GM12878 (cell line): Measurements from ENCODE around the gene HHIP. TPM values are rescaled to one million over a fixed set of nuclear protein-coding genes. Genes with fewer than 3 reads are reported as not detected.

ENCODE experiments used
- ATAC-seq: fragments of 200-7000 bp; cut with Tn5 transposase; 3 replicates; pipeline ENCODE4 v1.9.1; 2020; ENCODE audit warnings: mild to moderate bottlenecking, moderate library complexity
- BruUV-seq: library from RNA; stranded (reverse); fragments of 400-500 nt; replicated peaks from 2 replicates; lab custom pipeline; 2021; lab: Mats Ljungman, UMichigan
- CTCF ChIA-PET: fragments of 300-600 bp; sonication (Branson Sonifier 250); formaldehyde crosslinking; extraction: SDS; loops from one replicate; lab custom pipeline; 2021; ENCODE audit warnings: inconsistent platforms; lab: Yijun Ruan, JAX
- POLR2A ChIA-PET: fragments of 350-600 bp; formaldehyde crosslinking; extraction: SDS; loops from one replicate; lab custom pipeline; 2021; ENCODE audit warnings: inconsistent platforms; lab: Charles Lee
- RAD21 ChIA-PET: fragments of 300-600 bp; sonication (Branson Sonifier 250); formaldehyde crosslinking; loops from one replicate; lab custom pipeline; 2023; ENCODE audit warnings: antibody characterized with exemption; ENCODE audit not compliant: unreplicated experiment; lab: Charles Lee
- SMC1A ChIA-PET: fragments of 300-600 bp; sonication (Branson Sonifier 250); formaldehyde crosslinking; loops from one replicate; lab custom pipeline; 2023; ENCODE audit not compliant: unreplicated experiment, uncharacterized antibody; lab: Charles Lee
- DNase-seq: peaks from one replicate; pipeline ENCODE4 v3.0.0-alpha.2; 2011; ENCODE audit warnings: low read depth, low spot score
- FAIRE-seq: peaks from 3 replicates; lab custom pipeline; 2011; peaks lifted over from hg19 to GRCh38; lab: Jason Lieb, UNC
- H2AFZ ChIP-seq: 2 replicates; pipeline ENCODE4 v1.6.0; 2011; ENCODE audit warnings: low read depth, low read length, control low read depth; ENCODE audit not compliant: control insufficient read depth
- H3K27ac ChIP-seq: 2 replicates; pipeline ENCODE4 v1.5.1; 2011; ENCODE audit warnings: control low read depth; ENCODE audit not compliant: control insufficient read depth, insufficient read depth
- H3K27me3 ChIP-seq, 2 experiments: replicated peaks in 1 of 2; 2 replicates each; pipeline versions ENCODE4 v1.6.0 to v1.6.1; 2011; ENCODE audit warnings: low read length in 1 of 2; ENCODE audit not compliant: control insufficient read depth in 2 of 2, insufficient read depth in 2 of 2
- H3K36me3 ChIP-seq, 2 experiments: 2 replicates each; pipeline ENCODE4 v1.5.1; 2011; ENCODE audit warnings: low read length in 1 of 2; ENCODE audit not compliant: control insufficient read depth in 2 of 2, insufficient read depth in 2 of 2
- H3K4me1 ChIP-seq: 2 replicates; pipeline ENCODE4 v1.6.1; 2011; ENCODE audit warnings: mild to moderate bottlenecking, low read length, moderate library complexity, mixed read lengths; ENCODE audit not compliant: control insufficient read depth, insufficient read depth
- H3K4me2 ChIP-seq: 2 replicates; pipeline ENCODE4 v1.6.0; 2011; ENCODE audit warnings: control low read depth; ENCODE audit not compliant: control insufficient read depth, insufficient read depth
- H3K4me3 ChIP-seq: fragments of 200-600 bp; sonication (generic); 2 replicates; pipeline ENCODE4 v1.5.1; 2016
- H3K79me2 ChIP-seq: 2 replicates; pipeline ENCODE4 v1.6.0; 2011; ENCODE audit warnings: low read length; ENCODE audit not compliant: control insufficient read depth, insufficient read depth
- H3K9ac ChIP-seq: 2 replicates; pipeline ENCODE4 v1.8.0; 2011; ENCODE audit warnings: low read length, control low read depth, mixed read lengths; ENCODE audit not compliant: control insufficient read depth, insufficient read depth
- H3K9me3 ChIP-seq: replicated peaks from 3 replicates; pipeline ENCODE4 v1.5.1; 2011; ENCODE audit warnings: mild to moderate bottlenecking, low read length; ENCODE audit not compliant: control insufficient read depth, insufficient read depth
- H4K20me1 ChIP-seq: 2 replicates; pipeline ENCODE4 v1.6.0; 2011; ENCODE audit not compliant: control insufficient read depth, insufficient read depth
- BRCA1 ChIP-seq: IDR thresholded peaks from 2 replicates; pipeline ENCODE4 v1.6.1; 2011; ENCODE audit warnings: low read depth, low read length, improper control_type of control experiment
- CHD1 ChIP-seq: IDR thresholded peaks from 2 replicates; pipeline ENCODE4 v1.6.1; 2012; ENCODE audit warnings: low read depth, low read length, improper control_type of control experiment
- CREM ChIP-seq: IDR thresholded peaks from 2 replicates; pipeline ENCODE4 v1.6.1; 2014; ENCODE audit warnings: antibody characterized with exemption, low read depth
- HDAC2 ChIP-seq: fragments of 200-600 bp; sonication (generic); IDR thresholded peaks from 2 replicates; pipeline ENCODE4 v1.6.1; 2017
- JUND ChIP-seq: IDR thresholded peaks from 2 replicates; pipeline ENCODE4 v1.6.1; 2012; ENCODE audit warnings: low read depth, mild to moderate bottlenecking, low read length, improper control_type of control experiment, moderate library complexity
- KDM1A ChIP-seq: fragments of 200-600 bp; sonication (generic); IDR thresholded peaks from 2 replicates; pipeline ENCODE4 v1.6.1; 2016; ENCODE audit warnings: borderline replicate concordance
- MYB ChIP-seq: fragments of 150-350 bp; IDR thresholded peaks from 2 replicates; pipeline ENCODE4 v1.6.1; 2014; ENCODE audit warnings: mild to moderate bottlenecking, low read depth, low read length, borderline replicate concordance
- NBN ChIP-seq: fragments of 450-650 bp; IDR thresholded peaks from 2 replicates; pipeline ENCODE4 v1.6.1; 2016
- NR2C2 ChIP-seq: IDR thresholded peaks from 2 replicates; pipeline ENCODE4 v1.6.1; 2011; ENCODE audit warnings: borderline replicate concordance, low read depth; ENCODE audit not compliant: control insufficient read depth, insufficient read length
- NR2F1 ChIP-seq: fragments of 450-650 bp; conservative IDR thresholded peaks from 2 replicates; pipeline ENCODE4 v1.6.1; 2017; ENCODE audit warnings: mild to moderate bottlenecking
- SRF ChIP-seq, 2 experiments: IDR thresholded peaks; 2 replicates each; pipeline ENCODE4 v1.6.1; 2011; ENCODE audit warnings: low read depth in 2 of 2, low read length in 2 of 2, mild to moderate bottlenecking in 1 of 2, moderate library complexity in 1 of 2
- STAT3 ChIP-seq: IDR thresholded peaks from 2 replicates; pipeline ENCODE4 v1.6.1; 2011; ENCODE audit warnings: low read depth, low read length, improper control_type of control experiment
- TBL1XR1 ChIP-seq: IDR thresholded peaks from 2 replicates; pipeline ENCODE4 v1.6.1; 2012; ENCODE audit warnings: low read depth, low read length, improper control_type of control experiment
- WGBS: methylation state at CpG from one replicate; pipeline ENCODE4 v1.1.6; 2016; ENCODE audit warnings: low lambda C conversion rate; ENCODE audit not compliant: insufficient replicate concordance, insufficient coverage; ENCODE audit errors: missing lambda C conversion rate; 5-methylcytosine and 5-hydroxymethylcytosine counted together
- in situ Hi-C: fragments of 300-500 bp; cut with MboI; formaldehyde crosslinking; loops from 9 replicates; pipeline ENCODE4 v1.14.3; 2018; ENCODE audit warnings: mixed read lengths
- intact Hi-C: fragments of 100-400 bp; cut with micrococcal nuclease; formaldehyde crosslinking; loops from one replicate; pipeline ENCODE4 v1.14.2; 2022; ENCODE audit not compliant: unreplicated experiment
- polyA plus RNA-seq, 11 experiments: library from polyadenylated mRNA; depleted of rRNA in 4 of 11; unstranded in 6 of 11; stranded (reverse) in 5 of 11; fragments of >200 nt; fragmentation: Nextera tagmentation in 4 of 11; fragmentation: Illumina TruSeq in 1 of 11; extraction: Ambion mirVana in 4 of 11; extraction: Trizol in 1 of 11; gene quantifications; 1 replicate in 1 of 11; 2 replicates in 10 of 11; pipeline versions ENCODE4 v1.2.1 to v1.2.3, GENCODE V29; 2011 to 2016; ENCODE audit warnings: inconsistent platforms in 2 of 11, missing spikeins in 2 of 11, low read depth in 1 of 11
- total RNA-seq, 4 experiments: library from RNA; depleted of rRNA in 3 of 4; stranded (reverse); fragments of >200 nt in 3 of 4; fragmentation: Illumina TruSeq in 1 of 4; extraction: Trizol in 1 of 4; gene quantifications; 2 replicates each; pipeline versions ENCODE4 v1.2.1 to v1.2.3, GENCODE V29; 2013 to 2021
- TF ChIP-seq, protein P1 (sequence below): IDR thresholded peaks from 2 replicates; pipeline ENCODE4 v1.6.1; 2011; ENCODE audit warnings: low read depth, mild to moderate bottlenecking, low read length, moderate library complexity, borderline replicate concordance; ENCODE audit errors: extremely low read depth
- TF ChIP-seq, protein P2 (sequence below): fragments of 450-650 bp; IDR thresholded peaks from 2 replicates; pipeline ENCODE4 v1.6.1; 2017; ENCODE audit warnings: antibody characterized with exemption, mild to moderate bottlenecking, moderate library complexity
- TF ChIP-seq, protein P3 (sequence below): fragments of 450-650 bp; conservative IDR thresholded peaks from 2 replicates; pipeline ENCODE4 v1.6.1; 2017; ENCODE audit warnings: mild to moderate bottlenecking, moderate library complexity
- TF ChIP-seq, protein P4 (sequence below): fragments of 450-650 bp; IDR thresholded peaks from 2 replicates; pipeline ENCODE4 v1.6.1; 2014; ENCODE audit warnings: mild to moderate bottlenecking
- TF ChIP-seq, protein P5 (sequence below): IDR thresholded peaks from 2 replicates; pipeline ENCODE4 v1.6.1; 2012; ENCODE audit warnings: low read depth, low read length, improper control_type of control experiment

The HHIP gene
- total and polyA plus RNA-seq, 10 of the 15 experiments (the other 5 are each of a cell fraction or from before 2014, with no cell fraction given): 0.06 to 0.56 (median 0.24) TPM; not detected in 1

DNA sequence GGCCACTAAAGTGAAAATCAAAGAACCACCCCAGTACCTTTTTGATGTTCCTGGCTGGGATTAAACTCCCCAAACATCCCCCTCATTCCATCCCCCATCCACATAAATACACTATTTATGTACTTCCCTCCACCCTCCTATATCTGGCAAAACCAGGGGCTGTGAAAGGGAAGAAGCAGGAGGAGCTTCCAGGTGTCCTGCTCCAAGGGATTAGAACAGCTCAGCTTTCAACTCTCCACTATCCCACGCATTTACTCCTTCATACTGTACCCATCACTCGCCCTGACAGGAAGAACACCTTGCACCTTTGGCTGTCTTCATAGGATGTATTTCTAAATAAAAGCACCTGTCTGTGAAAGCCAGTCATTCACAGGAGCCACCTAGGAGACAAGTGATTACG is 140.0 kb downstream of the HHIP start:
- no peaks in the 10 kb centered on the region for H3K79me2 ChIP-seq
- no peaks in the 10 kb centered on the region for H3K4me1 ChIP-seq
- no peak for ATAC-seq
- no peak for FAIRE-seq
- TF ChIP-seq CREM: no peak
- TF ChIP-seq JUND: no peak
- TF ChIP-seq, protein P1, sequence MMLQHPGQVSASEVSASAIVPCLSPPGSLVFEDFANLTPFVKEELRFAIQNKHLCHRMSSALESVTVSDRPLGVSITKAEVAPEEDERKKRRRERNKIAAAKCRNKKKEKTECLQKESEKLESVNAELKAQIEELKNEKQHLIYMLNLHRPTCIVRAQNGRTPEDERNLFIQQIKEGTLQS: no peak
- TF ChIP-seq NR2C2: no peak
- TF ChIP-seq NBN: no peak
- no peak for TF ChIP-seq MYB
- TF ChIP-seq NR2F1: no peak
- TF ChIP-seq SRF (IDR thresholded peaks at IDR 0.05; ENCODE audit: low read depth in 2 of 2, low read length in 2 of 2): no peak
- no peak for TF ChIP-seq BRCA1
- TF ChIP-seq, protein P2, sequence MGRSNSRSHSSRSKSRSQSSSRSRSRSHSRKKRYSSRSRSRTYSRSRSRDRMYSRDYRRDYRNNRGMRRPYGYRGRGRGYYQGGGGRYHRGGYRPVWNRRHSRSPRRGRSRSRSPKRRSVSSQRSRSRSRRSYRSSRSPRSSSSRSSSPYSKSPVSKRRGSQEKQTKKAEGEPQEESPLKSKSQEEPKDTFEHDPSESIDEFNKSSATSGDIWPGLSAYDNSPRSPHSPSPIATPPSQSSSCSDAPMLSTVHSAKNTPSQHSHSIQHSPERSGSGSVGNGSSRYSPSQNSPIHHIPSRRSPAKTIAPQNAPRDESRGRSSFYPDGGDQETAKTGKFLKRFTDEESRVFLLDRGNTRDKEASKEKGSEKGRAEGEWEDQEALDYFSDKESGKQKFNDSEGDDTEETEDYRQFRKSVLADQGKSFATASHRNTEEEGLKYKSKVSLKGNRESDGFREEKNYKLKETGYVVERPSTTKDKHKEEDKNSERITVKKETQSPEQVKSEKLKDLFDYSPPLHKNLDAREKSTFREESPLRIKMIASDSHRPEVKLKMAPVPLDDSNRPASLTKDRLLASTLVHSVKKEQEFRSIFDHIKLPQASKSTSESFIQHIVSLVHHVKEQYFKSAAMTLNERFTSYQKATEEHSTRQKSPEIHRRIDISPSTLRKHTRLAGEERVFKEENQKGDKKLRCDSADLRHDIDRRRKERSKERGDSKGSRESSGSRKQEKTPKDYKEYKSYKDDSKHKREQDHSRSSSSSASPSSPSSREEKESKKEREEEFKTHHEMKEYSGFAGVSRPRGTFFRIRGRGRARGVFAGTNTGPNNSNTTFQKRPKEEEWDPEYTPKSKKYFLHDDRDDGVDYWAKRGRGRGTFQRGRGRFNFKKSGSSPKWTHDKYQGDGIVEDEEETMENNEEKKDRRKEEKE: no peak
- TF ChIP-seq STAT3: no peak
- TF ChIP-seq, protein P3, sequence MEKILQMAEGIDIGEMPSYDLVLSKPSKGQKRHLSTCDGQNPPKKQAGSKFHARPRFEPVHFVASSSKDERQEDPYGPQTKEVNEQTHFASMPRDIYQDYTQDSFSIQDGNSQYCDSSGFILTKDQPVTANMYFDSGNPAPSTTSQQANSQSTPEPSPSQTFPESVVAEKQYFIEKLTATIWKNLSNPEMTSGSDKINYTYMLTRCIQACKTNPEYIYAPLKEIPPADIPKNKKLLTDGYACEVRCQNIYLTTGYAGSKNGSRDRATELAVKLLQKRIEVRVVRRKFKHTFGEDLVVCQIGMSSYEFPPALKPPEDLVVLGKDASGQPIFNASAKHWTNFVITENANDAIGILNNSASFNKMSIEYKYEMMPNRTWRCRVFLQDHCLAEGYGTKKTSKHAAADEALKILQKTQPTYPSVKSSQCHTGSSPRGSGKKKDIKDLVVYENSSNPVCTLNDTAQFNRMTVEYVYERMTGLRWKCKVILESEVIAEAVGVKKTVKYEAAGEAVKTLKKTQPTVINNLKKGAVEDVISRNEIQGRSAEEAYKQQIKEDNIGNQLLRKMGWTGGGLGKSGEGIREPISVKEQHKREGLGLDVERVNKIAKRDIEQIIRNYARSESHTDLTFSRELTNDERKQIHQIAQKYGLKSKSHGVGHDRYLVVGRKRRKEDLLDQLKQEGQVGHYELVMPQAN: no peak
- no peak for TF ChIP-seq CHD1
- TF ChIP-seq, protein P4, sequence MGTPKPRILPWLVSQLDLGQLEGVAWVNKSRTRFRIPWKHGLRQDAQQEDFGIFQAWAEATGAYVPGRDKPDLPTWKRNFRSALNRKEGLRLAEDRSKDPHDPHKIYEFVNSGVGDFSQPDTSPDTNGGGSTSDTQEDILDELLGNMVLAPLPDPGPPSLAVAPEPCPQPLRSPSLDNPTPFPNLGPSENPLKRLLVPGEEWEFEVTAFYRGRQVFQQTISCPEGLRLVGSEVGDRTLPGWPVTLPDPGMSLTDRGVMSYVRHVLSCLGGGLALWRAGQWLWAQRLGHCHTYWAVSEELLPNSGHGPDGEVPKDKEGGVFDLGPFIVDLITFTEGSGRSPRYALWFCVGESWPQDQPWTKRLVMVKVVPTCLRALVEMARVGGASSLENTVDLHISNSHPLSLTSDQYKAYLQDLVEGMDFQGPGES: no peak
- TF ChIP-seq, protein P5, sequence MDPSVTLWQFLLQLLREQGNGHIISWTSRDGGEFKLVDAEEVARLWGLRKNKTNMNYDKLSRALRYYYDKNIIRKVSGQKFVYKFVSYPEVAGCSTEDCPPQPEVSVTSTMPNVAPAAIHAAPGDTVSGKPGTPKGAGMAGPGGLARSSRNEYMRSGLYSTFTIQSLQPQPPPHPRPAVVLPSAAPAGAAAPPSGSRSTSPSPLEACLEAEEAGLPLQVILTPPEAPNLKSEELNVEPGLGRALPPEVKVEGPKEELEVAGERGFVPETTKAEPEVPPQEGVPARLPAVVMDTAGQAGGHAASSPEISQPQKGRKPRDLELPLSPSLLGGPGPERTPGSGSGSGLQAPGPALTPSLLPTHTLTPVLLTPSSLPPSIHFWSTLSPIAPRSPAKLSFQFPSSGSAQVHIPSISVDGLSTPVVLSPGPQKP: no peak
- no peak for TF ChIP-seq TBL1XR1
- TF ChIP-seq KDM1A: no peak
- no peak for TF ChIP-seq HDAC2
- no peaks in the 10 kb centered on the region for H3K27me3 ChIP-seq
- no TSS peak for BruUV-seq
- intact Hi-C loops: loop anchor here (2.0 to 5.0 kb wide), 2 partner anchors 139 to 275 kb away; partner anchors contain the start of gene HHIP
- ChIA-PET POLR2A (no interaction called here), SMC1A (interaction anchor here (1.0 to 1.3 kb wide), 4 partner anchors 33 to 275 kb away, joined by 3 to 5 read pairs (median 4); no protein-coding TSS in a partner anchor), RAD21 (interaction anchor here (0.9 to 1.8 kb wide), 4 partner anchors 116 to 260 kb away, joined by 3 to 5 read pairs (median 4); no protein-coding TSS in a partner anchor), CTCF (interaction anchor here (1.8 kb wide), 1 partner anchor 118 kb away, joined by 4 read pairs; no protein-coding TSS in a partner anchor)
- in situ Hi-C loops: loop anchor here (10.0 kb wide), 1 partner anchor 611 kb away; no protein-coding TSS in a partner anchor
- WGBS: 41% methylated on average over 3 of the region's 3 CpGs
- no peaks in the 10 kb centered on the region for H3K36me3 ChIP-seq
- H3K9ac ChIP-seq: no peak overlapping the region
- no peak overlapping the region for H3K4me3 ChIP-seq
- H2AFZ ChIP-seq: no peak overlapping the region
- H4K20me1 ChIP-seq: no peaks in the 10 kb centered on the region
- H3K9me3 ChIP-seq: no peaks in the 10 kb centered on the region; the same call in 1 of the 3 replicates
- DNase-seq: no peak
- H3K4me2 ChIP-seq: no peak overlapping the region
- H3K27ac ChIP-seq: no peak overlapping the region
